ENCODE data around the gene SIM2.

SIM2 gene

GRCh38 chr21:36769051-36769839 is 70.3 kb downstream of the SIM2 start:
- DNase-seq, result peak; percentile 30

DNA sequence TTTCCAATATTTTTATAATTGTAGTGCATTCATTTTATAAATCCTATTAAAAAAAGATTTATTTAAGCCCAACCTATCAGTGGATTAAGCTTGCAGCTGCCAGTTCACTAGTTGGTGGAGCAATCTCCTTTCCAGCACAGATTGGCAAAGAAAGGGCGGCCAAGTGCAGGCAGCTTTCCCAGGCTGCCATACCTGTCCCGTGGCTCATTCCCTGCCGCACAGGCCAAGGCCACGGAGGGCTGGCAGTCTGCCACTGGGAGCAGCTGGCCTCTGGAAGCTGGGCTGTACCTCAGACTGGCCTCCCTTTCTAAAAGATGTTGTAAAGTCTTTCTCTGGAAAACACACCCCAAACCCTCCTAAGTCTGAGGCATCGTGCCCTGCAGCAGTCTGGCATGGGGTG is 74.2 kb downstream of the SIM2 start:
- DNase-seq, result peak; percentile 43

GRCh38 chr21:36773995-36774394 is 75.1 kb downstream of the SIM2 start:
- DNase-seq, result no peak

DNA sequence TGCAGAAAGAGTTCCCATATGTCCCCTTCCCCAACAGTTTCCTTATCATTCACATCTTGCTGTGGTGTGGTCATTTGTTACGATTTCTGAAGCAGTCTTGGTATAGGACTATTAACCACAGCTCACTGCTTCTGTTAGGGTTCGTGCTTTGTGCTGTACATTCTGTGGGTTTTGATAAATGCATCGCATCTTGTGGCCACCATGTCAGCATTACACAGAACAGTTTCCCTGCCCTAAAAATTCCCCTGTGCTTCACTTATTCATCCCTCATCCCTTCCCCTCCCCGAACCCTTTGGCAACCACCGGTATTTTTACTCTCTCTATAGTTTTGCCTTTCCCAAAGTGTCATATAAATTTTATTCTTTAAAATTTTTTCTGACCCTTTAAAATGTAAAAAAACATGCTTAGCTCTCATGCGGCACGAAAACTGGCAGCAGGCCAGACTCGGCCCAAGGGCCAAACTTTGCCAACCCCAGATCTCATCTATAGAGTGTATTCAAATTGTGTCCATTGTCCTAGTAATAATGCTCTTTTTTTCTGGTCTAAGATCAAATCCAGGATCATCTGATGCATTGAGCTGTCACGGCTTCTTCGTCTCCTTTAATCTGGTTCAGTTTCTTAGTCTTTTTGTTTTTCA is 78.2 kb downstream of the SIM2 start:
- DNase-seq, result no peak

DNA sequence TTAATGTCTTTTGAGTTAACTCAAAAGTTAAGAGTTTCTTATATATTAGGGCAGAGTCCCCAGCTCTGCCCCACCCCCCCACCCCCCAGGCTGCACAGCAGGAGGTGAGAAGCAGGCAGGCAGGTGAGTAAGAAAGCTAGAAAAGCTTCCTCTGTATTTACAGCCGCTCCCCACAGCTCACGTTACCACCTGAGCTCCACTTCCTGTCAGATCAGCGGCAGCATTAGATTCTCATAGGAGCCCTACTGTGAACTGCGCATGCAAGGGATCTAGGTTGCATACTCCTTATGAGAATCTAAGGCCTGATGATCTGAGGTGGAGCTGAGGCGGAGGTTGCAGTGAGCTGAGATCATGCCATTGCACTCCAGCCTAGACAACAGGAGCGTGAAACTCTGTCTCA is 81.9 kb downstream of the SIM2 start:
- DNase-seq, result no peak

GRCh38 chr21:36783612-36784374 is 84.9 kb downstream of the SIM2 start:
- no peak for DNase-seq

DNA sequence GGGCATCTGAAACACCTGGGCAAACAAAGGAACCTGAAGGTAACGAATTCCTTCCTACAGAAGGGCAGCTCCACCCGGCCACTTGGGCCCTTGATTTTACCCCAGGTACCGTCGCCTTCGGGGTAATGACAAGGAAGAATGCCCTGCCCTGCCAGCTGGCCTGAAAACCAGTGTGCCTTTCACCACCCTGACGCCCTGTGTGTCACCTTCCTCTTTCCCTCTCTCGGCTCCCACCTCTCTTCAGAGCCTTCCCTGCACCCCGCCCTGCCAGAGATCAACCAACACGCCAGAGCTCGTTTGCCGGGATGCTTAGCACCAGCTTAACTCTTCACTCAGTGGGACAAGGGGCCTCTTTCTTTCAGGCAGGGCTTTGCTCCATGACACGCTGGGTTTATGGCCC is 86.0 kb downstream of the SIM2 start:
- no peak for DNase-seq

DNA sequence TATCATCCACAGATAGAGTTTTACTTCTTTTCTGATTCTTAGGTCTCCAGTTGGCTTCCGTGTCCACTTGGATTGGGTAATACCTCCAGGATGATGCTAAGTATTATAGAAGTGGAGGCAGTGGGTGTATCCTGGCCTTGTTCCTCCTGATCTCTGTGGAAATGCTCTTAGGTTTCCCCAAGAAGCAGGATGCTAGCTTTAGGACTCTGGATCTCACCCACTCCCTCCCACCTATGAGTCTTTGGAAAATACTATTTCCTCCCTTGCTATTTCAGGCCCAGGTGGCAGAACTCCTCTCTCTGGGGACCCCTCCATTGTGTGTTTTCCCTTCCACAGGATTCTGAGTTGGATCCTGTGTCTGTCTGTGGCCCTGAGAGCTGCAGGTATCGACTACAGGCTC is 86.7 kb downstream of the SIM2 start:
- DNase-seq, result no peak

DNA sequence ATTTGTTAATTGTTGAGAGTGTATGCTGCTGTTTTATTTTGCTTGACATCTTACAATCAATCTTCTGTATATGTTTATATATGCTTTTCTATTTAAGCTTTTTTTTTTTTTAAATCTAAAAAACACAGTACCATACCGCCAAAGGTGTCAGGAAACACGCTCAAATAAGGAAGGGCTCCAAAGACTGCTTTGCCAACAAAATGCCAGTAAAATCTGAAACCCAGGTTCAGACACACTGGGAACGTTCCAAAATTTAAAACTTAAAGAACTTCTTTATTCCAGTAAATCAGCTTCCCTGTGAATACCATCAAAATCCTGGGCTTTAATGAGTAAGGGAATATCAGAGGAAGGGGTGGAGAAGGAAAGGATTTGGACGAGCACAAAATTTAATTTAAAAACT is 87.3 kb downstream of the SIM2 start:
- DNase-seq, result no peak

DNA sequence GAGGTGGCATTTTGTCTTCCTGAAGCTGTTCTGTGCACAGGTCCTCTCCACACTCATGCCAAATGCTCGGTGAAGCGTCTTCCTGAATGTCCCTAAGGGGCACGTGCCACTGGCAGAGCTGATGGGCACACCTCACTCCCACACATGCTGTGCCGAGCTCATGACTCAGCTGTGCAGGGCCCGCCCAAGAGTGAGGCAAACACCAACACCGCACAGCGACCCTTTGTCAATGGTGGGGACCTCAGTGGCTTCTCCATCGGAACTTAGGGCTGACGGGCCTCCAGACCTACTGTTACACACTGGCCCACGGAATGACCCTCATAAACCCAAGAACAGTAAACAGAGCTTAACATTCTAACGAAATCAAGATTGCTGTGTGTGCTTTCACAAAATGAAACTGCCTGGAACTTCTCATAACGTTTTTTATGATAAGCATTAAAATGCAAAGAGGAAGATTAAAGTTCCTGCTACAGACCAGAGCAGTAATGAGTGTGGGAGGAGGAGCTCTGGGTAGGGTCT is 89.3 kb downstream of the SIM2 start:
- DNase-seq, result no peak

- DNase-seq, result no peak
These were observed 91.7 kb downstream of the SIM2 start for GRCh38 chr21:36790616-36791015.

DNA sequence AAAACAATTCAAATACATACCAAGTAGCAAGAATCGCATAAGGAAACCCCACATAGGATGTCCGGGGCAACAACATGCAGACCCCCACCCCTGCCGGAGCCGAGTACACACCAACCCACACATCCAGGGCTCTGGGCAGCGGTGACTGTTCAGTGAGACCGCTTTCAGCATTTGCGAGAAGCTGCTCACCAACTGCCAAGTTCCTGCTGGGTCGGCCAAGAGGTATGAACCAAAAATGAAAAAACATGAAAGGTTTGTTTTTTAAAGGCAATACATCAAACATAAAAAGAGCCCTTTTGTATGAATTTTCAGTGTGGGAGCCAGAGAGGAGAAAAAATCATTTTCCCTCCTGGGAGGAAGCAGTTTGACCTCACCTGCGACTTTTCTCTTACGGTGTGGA is 92.3 kb downstream of the SIM2 start:
- no peak for DNase-seq

DNA sequence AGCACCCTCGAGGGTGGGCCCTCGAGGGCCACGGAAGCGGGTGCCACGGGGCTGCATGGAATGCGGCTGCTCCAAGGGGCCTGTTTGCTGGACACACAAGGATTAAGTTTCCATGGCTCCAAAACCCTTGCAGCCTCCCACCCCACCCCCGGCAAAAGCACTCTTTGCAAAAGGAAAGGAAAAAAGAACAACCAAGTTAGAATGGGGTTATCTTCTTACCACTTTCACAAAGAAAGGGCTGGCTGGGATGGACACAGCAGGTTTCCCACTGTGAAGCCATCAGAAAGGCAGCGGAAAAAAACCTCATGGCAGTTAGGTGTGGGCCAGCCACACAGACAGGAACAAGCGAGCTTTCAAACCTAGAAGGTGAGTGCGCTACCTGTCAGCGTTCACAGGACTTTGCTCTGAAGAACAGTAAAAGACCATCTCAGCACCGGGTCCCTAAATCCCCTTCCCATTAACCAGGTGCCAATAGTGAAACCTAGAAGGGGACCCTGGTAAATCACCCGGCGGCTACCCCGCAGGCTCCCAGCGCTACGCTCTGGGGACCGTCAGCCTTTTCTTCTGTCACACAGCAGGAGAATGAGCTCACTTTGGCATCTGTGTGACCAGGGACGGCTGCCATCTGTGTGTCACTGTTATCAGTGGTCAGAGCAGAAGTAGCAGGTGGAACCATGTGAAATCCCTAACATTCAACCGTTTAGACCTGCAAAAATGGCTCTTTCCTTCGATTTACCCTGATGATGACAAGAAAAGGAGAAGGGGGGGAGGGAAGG is 93.0 kb downstream of the SIM2 start:
- peak; percentile 7 for DNase-seq

GRCh38 chr21:36792505-36792967 is 93.6 kb downstream of the SIM2 start:
- no peak for DNase-seq

DNA sequence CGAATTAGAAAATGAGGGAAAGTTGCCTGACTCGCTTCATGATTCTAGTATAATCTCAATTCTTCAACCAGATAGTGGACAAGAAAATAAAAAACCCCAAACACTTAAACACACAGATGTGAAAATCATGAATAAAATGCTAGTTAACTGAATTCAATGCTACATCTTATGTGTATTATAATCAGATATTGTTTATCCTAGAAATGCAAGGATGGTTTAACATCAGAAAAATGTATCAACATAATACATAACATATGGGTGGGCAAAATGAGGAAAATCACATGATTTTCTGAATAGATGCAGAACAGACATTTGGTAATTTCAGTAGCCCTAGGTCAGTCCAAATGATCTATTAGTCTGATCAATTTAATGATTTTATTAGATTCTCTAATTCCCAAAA is 97.2 kb downstream of the SIM2 start:
- no peak for DNase-seq

DNA sequence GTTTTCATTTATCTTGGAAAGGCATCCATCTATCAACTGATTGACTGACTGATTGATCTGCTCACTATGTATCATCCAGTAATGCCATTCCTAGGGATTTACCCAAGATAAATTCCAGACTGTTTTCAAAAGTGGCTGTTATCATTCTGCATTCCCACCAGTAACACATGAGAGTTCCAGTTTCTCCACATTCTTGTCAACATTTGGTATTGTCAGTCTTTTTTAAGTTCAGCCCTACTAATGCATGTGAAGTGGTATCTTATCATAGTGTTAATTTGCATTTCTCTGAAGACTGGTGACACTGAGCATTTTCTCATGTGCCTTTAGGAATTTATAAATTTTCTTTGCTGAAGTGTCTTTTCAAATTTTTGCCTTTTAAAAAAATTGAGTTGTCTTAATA is 99.6 kb downstream of the SIM2 start:
- DNase-seq, result no peak

Measured in midbrain (tissue), 1 donor.